HG03457 (cell line): ENCODE measurements around the gene EHMT1.

ENCODE experiments used
- ATAC-seq: cut with Tn5 transposase; IDR thresholded peaks from one replicate; pipeline ENCODE4 v1.9.1; 2021; ENCODE audit warnings: moderate number of reproducible peaks; ENCODE audit not compliant: unreplicated experiment

Gene EHMT1

DNA sequence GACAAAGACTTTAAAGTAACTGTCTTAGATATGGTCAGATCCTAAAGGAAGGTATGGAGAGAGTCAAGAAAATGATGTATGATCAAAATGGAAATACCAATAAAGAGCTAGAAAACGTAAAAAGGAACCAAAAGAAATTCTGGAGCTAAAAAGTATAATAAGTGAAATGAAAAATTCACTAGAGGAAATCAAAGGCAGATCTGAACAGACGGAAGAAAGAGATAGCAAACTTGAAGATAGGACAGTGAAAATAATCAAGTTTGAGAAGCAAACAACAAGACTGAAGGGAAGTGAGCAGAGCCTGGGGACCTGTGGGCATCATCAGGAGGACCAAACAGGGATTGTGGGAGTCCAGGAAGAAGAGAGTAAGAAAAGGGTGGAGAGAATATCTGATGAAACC lies 115.4 kb downstream of the EHMT1 start:
- ATAC-seq, result no peak

DNA sequence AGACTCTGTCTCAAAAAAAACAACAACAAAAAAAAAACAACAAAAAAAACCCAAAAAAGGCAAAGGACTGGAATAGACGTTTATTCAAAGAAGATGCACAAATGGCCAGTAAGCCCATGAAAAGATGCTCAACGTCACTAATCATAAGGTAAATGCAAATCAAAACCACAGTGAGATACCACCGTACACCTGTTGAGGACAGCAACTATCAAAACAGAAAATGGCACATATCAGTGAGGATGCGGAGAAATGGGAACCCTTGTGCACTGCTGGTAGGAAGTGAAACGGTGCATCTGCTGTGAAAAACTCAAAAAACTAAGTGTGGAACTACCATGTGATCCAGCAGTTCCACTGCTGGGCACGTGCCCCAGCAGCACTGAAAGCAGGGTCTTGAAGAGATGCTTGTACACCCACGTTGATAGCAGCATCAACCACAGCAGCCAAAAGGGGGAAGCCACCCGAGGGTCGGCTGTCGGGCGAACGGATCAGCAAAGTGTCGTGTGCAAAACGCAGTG lies 119.4 kb downstream of the EHMT1 start:
- peak; percentile 63 for ATAC-seq

DNA sequence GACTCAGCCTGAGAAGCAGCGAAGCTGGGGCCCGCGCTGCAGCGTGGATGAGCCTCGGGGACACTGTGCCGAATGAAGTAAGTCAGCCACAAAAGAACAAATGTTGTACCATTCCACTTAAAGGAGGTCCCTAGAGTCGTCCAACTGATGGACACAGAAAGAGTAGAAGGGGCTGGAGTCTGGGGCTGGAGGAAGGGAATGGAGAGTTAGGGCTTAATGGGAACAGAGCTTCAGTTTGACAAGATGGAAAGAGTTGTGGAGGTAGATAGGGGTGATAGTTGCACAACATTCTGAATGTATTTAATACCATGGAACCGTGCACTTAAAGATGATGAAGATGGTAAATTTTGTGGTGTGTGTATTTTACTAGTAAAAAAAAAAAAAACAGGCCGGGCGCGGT lies 119.9 kb downstream of the EHMT1 start:
- ATAC-seq, result no peak

DNA sequence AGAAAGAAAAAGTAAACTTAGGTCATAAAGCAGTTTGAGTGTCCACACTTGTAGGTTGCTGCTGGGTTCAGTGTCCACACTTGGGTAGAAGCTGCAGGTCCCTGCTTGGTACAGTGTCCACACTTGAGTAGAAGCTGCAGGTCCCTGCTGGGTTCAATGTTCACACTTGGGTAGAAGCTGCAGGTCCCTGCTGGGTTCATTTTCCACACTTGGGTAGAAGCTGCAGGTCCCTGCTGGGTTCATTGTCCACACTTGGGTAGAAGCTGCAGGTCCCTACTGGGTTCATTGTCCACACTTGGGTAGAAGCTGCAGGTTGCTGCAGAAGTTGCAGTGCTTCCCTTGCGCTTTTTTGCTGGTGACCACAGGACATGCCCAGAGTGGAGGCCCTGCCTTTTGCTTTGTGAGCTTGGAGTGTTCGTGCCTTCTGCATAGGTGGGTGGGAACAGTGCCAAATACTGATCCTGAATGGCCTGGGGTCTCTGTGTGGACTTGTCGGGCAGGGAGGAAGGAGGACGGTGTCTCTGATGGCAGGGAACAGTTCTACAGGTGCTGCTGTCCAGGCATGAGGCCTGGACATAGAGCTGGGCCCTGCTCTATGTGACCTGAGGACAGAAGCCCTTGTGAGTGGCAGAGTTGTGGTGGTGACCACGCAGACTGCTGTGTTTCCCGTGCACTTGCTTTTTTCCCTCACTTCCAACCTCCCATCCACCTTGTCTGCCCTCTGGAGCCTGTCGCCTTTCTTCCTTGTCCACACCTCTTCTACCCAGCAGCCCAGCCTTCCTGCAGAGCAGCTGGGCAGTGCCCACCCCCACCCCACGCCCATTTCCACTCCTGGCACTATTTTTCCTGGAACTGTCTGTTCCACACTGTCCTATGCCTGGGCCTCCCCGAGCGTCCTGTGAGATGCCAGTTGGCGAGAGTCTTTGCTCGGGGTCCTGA lies 120.8 kb downstream of the EHMT1 start:
- ATAC-seq, result no peak

GRCh38 chr9:137740312-137740711 lies 121.5 kb downstream of the EHMT1 start:
- no peak for ATAC-seq

DNA sequence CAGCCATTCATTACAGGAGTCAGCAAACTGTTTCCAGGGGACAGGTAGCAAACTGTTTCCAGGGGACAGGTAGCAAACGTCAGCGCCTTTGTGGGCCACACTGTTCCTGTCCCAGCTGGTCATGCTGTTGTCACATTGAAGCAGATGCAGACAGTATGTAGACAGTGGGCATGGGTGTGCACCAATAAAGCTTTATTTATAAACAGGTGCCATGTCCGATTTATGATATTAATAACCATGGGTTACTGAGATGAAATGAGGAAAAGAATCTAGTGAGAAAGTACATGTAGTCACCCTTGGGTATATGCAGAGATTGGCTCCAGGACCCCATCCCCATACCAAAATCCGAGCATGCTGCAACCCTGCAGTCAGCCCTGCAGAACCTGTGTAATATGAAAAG lies 122.5 kb downstream of the EHMT1 start:
- no peak for ATAC-seq

- ATAC-seq, result no peak
These were observed 123.9 kb downstream of the EHMT1 start for GRCh38 chr9:137742698-137743097.

DNA sequence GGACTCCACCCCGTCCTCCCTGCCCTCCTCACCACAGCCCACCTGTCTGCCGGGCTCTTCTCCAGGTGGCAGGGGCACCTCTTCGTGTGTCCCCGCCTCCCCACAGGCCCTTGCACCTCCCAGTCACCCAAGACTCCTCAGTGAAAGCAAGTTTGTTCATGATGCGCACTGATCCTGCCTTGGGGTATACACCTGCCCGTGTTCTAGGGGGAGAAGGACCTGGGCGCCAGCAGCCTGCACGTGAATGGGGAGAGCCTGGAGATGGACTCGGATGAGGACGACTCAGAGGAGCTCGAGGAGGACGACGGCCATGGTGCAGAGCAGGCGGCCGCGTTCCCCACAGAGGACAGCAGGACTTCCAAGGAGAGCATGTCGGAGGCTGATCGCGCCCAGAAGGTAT lies 124.9 kb downstream of the EHMT1 start:
- ATAC-seq, result no peak

- ATAC-seq, result no peak
These were observed 125.9 kb downstream of the EHMT1 start for GRCh38 chr9:137744632-137745183.

DNA sequence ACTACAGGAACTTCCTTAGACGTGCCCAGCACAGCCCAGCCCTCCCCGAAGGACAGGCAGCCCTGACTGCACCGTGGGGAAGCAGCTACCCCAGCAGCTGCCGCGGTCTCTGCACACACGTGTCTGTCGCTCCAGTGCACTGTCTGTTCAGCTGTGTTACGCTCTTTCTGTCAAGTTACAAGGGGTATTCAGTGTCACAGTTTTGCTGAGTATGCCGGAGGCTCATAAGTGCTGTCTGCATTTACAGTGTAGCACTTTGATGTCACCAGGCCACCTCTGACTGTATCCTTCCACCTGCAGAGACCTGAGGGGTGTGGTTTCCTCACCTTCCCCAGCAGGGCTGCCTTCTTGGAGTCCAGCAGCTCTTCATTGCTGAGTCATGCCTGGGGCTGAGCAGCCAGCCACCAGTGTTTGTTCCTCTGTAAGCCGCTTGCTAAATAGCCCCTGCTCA lies 126.8 kb downstream of the EHMT1 start:
- no peak for ATAC-seq

GRCh38 chr9:137748311-137748710 lies 129.5 kb downstream of the EHMT1 start:
- no peak for ATAC-seq

GRCh38 chr9:137748741-137749140 lies 129.9 kb downstream of the EHMT1 start:
- ATAC-seq, result no peak

- no peak for ATAC-seq
These were observed 130.7 kb downstream of the EHMT1 start for GRCh38 chr9:137749511-137749910.

- no peak for ATAC-seq
These were observed 131.2 kb downstream of the EHMT1 start for GRCh38 chr9:137750007-137750406.

DNA sequence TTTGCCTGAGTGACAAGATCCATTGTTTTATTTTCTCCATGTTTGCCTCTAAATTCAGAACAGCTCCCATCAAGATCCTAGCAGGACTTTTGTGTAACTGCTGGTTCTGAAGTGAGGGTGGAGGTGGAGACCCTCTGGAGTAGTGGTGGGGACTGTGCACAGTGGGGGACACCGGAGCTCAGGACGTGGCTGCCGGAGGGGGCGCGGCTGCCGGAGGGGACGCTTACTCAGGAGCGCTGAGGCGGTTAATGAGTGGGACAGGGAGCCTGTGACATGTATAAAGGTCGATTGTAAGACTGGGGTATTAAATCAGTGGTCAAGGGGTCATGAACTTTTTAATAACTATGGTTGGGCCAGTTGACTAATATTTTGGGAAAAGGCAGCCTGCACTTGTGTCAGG lies 131.8 kb downstream of the EHMT1 start:
- ATAC-seq, result no peak

- ATAC-seq, result no peak
These were observed 132.8 kb downstream of the EHMT1 start for GRCh38 chr9:137751616-137752015.

DNA sequence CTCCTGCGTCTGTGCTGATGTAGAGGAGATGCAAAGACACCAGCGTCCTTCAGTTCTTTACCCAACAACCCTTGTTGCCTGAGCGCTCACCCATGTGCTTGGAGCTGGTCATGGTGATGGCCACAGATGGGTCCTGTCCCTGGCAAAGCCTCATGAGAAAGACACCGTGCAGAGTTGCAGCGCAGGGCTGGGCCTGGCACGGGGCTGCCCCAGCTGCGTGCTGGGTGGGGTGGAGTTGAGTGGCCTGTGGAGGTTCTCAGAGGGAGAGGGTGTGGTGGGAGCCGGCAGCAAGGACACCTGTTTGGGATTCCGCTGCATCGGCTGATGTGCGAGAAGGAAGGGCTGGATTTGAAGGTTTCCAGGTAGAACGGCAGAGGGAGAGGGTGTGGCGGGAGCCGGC lies 133.6 kb downstream of the EHMT1 start:
- no peak for ATAC-seq

DNA sequence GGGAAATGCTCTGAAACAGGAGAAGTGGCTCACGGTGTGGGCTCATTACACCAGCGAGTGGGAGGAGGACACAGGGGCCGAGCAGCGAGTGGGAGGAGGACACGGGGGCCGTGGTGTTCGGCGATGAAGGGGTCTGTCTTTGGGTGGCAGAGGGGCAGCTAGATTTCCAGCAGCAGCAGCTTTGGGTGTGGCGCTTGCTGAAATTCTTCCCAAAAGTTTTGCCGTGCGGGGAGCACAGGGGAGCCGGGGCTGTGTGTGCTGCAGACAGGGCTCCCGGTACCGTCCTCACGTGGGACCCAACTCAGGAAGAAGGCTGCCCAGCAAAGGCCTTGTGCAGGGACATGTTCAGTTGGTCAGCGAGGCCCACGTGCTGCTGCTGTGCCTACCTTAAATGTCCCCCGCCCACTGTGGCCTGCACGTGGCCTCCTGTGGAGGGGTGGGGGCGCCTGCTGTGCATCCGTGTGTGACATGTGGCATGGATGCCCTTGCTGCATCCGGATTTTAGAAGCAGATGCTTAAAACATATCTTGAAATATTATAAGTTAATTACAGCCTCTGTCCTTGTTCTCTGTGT lies 134.5 kb downstream of the EHMT1 start:
- no peak for ATAC-seq

GRCh38 chr9:137755261-137755927 lies 136.6 kb downstream of the EHMT1 start:
- no peak for ATAC-seq

- ATAC-seq, result no peak
These were observed 137.4 kb downstream of the EHMT1 start for GRCh38 chr9:137756045-137756744.

DNA sequence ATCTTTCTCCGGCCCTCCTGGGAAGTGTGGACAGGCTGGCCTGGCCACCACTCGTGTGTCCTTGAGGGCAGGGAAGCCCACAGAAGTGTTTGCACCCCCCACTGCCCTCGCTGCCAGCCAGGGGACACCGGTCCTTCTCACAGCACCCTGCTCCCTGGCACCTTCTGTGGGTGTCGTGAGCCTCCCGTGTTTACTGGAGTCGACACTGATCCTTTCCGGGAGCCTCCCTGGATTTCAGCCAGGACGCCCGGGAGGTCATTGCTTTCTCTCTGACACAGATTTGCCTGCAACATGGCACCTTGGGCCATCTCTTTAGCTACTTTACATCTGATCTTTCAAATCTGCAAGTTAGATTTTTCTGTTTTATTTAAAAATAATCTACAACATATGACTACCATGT lies 138.3 kb downstream of the EHMT1 start:
- ATAC-seq, result no peak
